Liver (tissue), 9 donors: Measurements from ENCODE around the gene MOV10L1. TPM values are rescaled to one million over a fixed set of nuclear protein-coding genes. Genes with fewer than 3 reads are reported as not detected.

Experiments used
- DNase-seq: peaks from one replicate; pipeline ENCODE4 v3.0.0-alpha.2; 2017; ENCODE audit warnings: low spot score
- H3K27ac ChIP-seq, 2 donors: one replicate each; pipeline ENCODE4 v1.7.0; 2013; ENCODE audit warnings: inconsistent platforms in 2 of 2, low read length in 2 of 2, control low read depth in 1 of 2, low read depth in 1 of 2, mild to moderate bottlenecking in 1 of 2
- H3K27me3 ChIP-seq, 4 donors: one replicate each; pipeline versions ENCODE4 v1.6.1 to v1.7.0; 2013; ENCODE audit warnings: low read length in 3 of 4, inconsistent platforms in 1 of 4, mild to moderate bottlenecking in 1 of 4, moderate library complexity in 1 of 4; ENCODE audit not compliant: control insufficient read depth in 4 of 4, insufficient read depth in 4 of 4
- H3K36me3 ChIP-seq, 4 donors: one replicate each; pipeline versions ENCODE4 v1.6.1 to v1.7.0; 2013; ENCODE audit warnings: low read length in 3 of 4, mild to moderate bottlenecking in 3 of 4, low read depth in 1 of 4, moderate library complexity in 1 of 4; ENCODE audit not compliant: control insufficient read depth in 4 of 4, insufficient read depth in 3 of 4
- H3K4me1 ChIP-seq, 4 donors: one replicate each; pipeline versions ENCODE4 v1.6.1 to v1.7.0; 2013; ENCODE audit warnings: low read length in 3 of 4, mild to moderate bottlenecking in 3 of 4, moderate library complexity in 1 of 4; ENCODE audit not compliant: control insufficient read depth in 4 of 4, insufficient read depth in 4 of 4
- H3K4me3 ChIP-seq, 3 donors: one replicate each; pipeline versions ENCODE4 v1.6.1 to v1.7.0; 2013; ENCODE audit warnings: low read length in 3 of 3, control low read depth in 1 of 3, low read depth in 1 of 3, mild to moderate bottlenecking in 1 of 3
- H3K9ac ChIP-seq, 2 donors: one replicate each; pipeline ENCODE4 v1.7.0; 2013; ENCODE audit warnings: low read length in 2 of 2, mild to moderate bottlenecking in 2 of 2, moderate library complexity in 2 of 2, control low read depth in 1 of 2, low read depth in 1 of 2
- H3K9me3 ChIP-seq, 4 donors: one replicate each; pipeline versions ENCODE4 v1.6.1 to v1.7.0; 2013; ENCODE audit warnings: low read length in 3 of 4; ENCODE audit not compliant: control insufficient read depth in 4 of 4
- EGR1 ChIP-seq, 2 donors: IDR thresholded peaks; 2 replicates each; pipeline ENCODE4 v1.6.1; 2016 to 2018; ENCODE audit warnings: antibody characterized with exemption in 2 of 2, low read depth in 2 of 2
- GABPA ChIP-seq, 2 donors: IDR thresholded peaks in 1 of 2; conservative IDR thresholded peaks in 1 of 2; 2 replicates each; pipeline ENCODE4 v1.6.1; 2016; ENCODE audit warnings: antibody characterized with exemption in 2 of 2, mild to moderate bottlenecking in 1 of 2, moderate library complexity in 1 of 2
- HNF4G ChIP-seq: IDR thresholded peaks from 2 replicates; pipeline ENCODE4 v1.6.1; 2016; ENCODE audit warnings: antibody characterized with exemption
- NR2F2 ChIP-seq: IDR thresholded peaks from 2 replicates; pipeline ENCODE4 v1.6.1; 2016; ENCODE audit warnings: antibody characterized with exemption
- RAD21 ChIP-seq, 2 donors: IDR thresholded peaks; 2 replicates each; pipeline ENCODE4 v1.6.1; 2016; ENCODE audit warnings: antibody characterized with exemption in 2 of 2, mild to moderate bottlenecking in 2 of 2
- SP1 ChIP-seq: IDR thresholded peaks from 2 replicates; pipeline ENCODE4 v1.6.1; 2018; ENCODE audit warnings: antibody characterized with exemption, mild to moderate bottlenecking
- ZBTB33 ChIP-seq: IDR thresholded peaks from 2 replicates; pipeline ENCODE4 v1.6.1; 2016; ENCODE audit warnings: antibody characterized with exemption
- WGBS: extraction: QIAGEN DNeasy Blood & Tissue Kit; methylation state at CpG from one replicate; pipeline ENCODE4 v1.1.7; 2013; 5-methylcytosine and 5-hydroxymethylcytosine counted together
- polyA plus RNA-seq, 2 donors: library from polyadenylated mRNA; stranded (reverse) in 1 of 2; unstranded in 1 of 2; fragments of 200-250 nt in 1 of 2; fragments of >200 nt in 1 of 2; fragmentation: Nextera tagmentation in 1 of 2; extraction: Ambion mirVana in 1 of 2; gene quantifications; one replicate each; pipeline versions ENCODE4 v1.2.1 to v1.2.3, GENCODE V29; 2013 to 2015
- total RNA-seq, 2 donors: library from RNA; depleted of rRNA; stranded (reverse); fragments of >200 nt; gene quantifications; one replicate each; pipeline ENCODE4 v1.2.3, GENCODE V29; 2014
- TF ChIP-seq, protein P1 (sequence below): fragments of 150-350 bp; IDR thresholded peaks from 2 replicates; pipeline ENCODE4 v1.5.1; 2017; ENCODE audit warnings: improper control_type of control experiment, low read depth, low read length; ENCODE audit not compliant: missing input control
- donor health status: healthy.
- donor health status: healthy.
- donor health status: healthy.
- donor health status: healthy.
- donor health status: healthy.

MOV10L1 gene
- total and polyA plus RNA-seq, 4 donors = 0.07 to 0.47 (median 0.17) TPM

- Histone ChIP-seq H3K9ac (no peak overlapping the region), H3K36me3 (peaks cover 0 to 20% (median 0%) of the 10 kb centered on the region in 4 donors), H3K4me1 (peaks cover 27 to 70% (median 56%) of the 10 kb centered on the region in 4 donors), H3K27ac (peak overlapping the region; percentile 87 to 90), H3K27me3 (no peaks in the 10 kb centered on the region), H3K9me3 (no peaks in the 10 kb centered on the region), H3K4me3 (peak overlapping the region in 1 of 3 donors; percentile 51)
- TF ChIP-seq HNF4G (no peak), RAD21 (IDR thresholded peaks at IDR 0.05) (no peak), EGR1 (IDR thresholded peaks at IDR 0.05; ENCODE audit: low read depth in 2 of 2) (no peak), NR2F2 (no peak)
- TF ChIP-seq, protein P1, sequence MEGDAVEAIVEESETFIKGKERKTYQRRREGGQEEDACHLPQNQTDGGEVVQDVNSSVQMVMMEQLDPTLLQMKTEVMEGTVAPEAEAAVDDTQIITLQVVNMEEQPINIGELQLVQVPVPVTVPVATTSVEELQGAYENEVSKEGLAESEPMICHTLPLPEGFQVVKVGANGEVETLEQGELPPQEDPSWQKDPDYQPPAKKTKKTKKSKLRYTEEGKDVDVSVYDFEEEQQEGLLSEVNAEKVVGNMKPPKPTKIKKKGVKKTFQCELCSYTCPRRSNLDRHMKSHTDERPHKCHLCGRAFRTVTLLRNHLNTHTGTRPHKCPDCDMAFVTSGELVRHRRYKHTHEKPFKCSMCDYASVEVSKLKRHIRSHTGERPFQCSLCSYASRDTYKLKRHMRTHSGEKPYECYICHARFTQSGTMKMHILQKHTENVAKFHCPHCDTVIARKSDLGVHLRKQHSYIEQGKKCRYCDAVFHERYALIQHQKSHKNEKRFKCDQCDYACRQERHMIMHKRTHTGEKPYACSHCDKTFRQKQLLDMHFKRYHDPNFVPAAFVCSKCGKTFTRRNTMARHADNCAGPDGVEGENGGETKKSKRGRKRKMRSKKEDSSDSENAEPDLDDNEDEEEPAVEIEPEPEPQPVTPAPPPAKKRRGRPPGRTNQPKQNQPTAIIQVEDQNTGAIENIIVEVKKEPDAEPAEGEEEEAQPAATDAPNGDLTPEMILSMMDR = no peak
- DNase-seq = no peak
- WGBS = 47% methylated on average over 4 of the region's 4 CpGs
Measured at GRCh38 chr22:50189849-50190181, 100.0 kb downstream of the MOV10L1 start.

DNA sequence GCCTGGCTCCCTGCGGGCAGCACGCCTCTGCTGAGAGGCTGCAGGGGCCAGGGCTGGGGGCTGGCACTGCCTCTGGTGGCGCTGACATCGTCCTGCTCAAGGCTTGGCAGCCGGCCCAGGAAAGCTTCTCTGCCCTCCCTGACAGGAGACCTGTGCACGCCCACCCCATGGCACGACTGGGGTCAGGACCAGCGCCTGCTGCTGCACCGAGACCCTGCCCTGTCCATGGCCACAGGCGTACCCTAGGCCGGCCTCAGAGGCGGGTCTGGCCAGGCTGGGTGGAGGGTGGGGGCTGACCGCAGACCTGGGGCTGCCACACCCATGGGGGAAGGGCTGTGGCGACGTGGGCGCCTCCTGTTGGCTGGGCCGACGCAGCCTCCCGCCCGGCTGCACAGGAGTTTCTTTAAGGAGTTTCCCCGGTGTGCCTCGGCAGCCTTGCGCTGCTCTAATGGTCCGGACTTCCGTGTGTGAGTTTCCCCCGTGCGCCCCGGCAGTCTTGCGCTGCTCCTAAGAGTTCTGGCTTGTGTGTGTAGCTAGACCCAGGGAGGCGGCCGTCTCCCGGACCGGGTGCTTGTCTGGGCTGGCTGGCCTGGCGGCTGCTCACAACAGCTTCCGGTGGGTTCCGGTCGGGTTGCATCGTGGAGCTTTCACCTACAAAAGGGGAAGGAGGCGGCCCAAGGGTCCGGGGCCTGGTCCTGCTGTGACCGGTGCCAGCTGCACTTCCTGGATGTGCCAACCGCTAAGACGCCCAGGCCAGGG, 100.6 kb downstream of the MOV10L1 start:
- DNase-seq = peak; percentile 82
- TF ChIP-seq ZBTB33 (no peak), SP1 (peak; percentile 34), EGR1 (IDR thresholded peaks at IDR 0.05; ENCODE audit: low read depth in 2 of 2) (no peak)
- TF ChIP-seq, protein P1 = peak; percentile 14
- no peaks in the 10 kb centered on the region for H3K27me3 ChIP-seq
- peak overlapping the region; percentile 36 to 40 for H3K9ac ChIP-seq
- peaks cover 25 to 71% (median 60%) of the 10 kb centered on the region in 4 donors for H3K4me1 ChIP-seq
- WGBS = 25% methylated on average over 43 of the region's 43 CpGs
- no peaks in the 10 kb centered on the region for H3K9me3 ChIP-seq
- H3K36me3 ChIP-seq = peaks cover 0 to 20% (median 0%) of the 10 kb centered on the region in 4 donors
- H3K4me3 ChIP-seq = peak overlapping the region in 2 of 3 donors; percentile 50 to 51
- peak overlapping the region; percentile 87 to 90 for H3K27ac ChIP-seq

- TF ChIP-seq SP1 (peak; percentile 19), GABPA (IDR thresholded peaks at IDR 0.05 in 1 of 2, conservative IDR thresholded peaks at IDR 0.05 in 1 of 2) (no peak)
- Histone ChIP-seq H3K4me3 (peak overlapping the region in 2 of 3 donors; percentile 50 to 51), H3K9ac (peak overlapping the region; percentile 41 to 64), H3K27me3 (no peaks in the 10 kb centered on the region), H3K9me3 (no peaks in the 10 kb centered on the region), H3K27ac (peak overlapping the region; percentile 87 to 90), H3K4me1 (peaks cover 25 to 78% (median 67%) of the 10 kb centered on the region in 4 donors), H3K36me3 (peaks cover 0 to 20% (median 0%) of the 10 kb centered on the region in 4 donors)
- 67% methylated on average over 18 of the region's 18 CpGs for WGBS
- DNase-seq = no peak
Measured at GRCh38 chr22:50190941-50191741, 101.3 kb downstream of the MOV10L1 start.
